ENCODE data around the gene STK38. TPM values are rescaled to one million over a fixed set of nuclear protein-coding genes. Genes with fewer than 3 reads are reported as not detected.

The STK38 gene
- total and polyA plus RNA-seq, 2 of the 13 experiments (the other 11 are each of a cell fraction or from before 2014, with no cell fraction given): 10.3 to 20.7 TPM

DNA sequence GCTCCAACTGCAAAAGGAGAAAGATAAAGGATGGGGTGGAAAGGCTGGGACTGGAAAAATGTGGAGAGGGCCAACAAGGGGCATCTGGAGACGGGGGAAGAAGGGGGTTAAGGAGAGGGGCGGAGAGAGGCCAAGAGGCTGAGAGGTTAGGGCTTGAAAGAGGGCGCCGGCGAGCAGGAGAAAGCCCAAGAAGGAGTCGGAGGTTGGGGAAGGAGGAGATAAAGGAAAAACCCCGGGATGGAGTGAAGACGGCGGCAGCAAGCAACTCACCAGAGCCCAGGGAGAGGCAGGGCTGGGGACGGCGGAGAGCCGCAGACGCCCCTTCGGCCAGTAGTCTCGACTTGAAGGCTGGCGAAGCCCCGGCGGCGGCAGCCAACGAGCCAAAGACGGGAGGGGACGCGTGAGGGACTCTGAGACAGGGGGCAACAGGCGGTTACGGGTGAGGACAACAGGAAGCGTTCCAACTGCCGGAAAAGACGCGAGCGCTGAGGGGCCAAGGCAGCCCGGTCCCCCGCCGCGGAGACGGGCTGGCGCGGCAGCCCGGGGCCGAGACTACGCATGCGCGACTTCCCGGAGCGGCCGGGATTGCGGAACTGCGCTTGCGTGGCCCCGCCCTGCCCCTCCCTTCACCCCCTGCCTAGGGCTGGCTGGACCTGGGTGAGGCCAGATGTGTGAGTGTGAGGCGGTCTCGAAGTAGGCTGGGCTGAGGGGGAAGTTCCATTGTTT lies at the start of gene STK38 (continued):
- TF ChIP-seq HOXA9 (CRISPR knock-in tag; IDR thresholded peaks at IDR 0.05; ENCODE audit: borderline replicate concordance) (no peak), PRMT3 (CRISPR knock-in tag; IDR thresholded peaks at IDR 0.05; ENCODE audit: borderline replicate concordance, low read depth) (0 out of 2 replicates have a peak, but pooled peaks have one; percentile 55), ATM (IDR thresholded peaks at IDR 0.05; ENCODE audit: borderline replicate concordance) (no peak), AHR (CRISPR knock-in tag; IDR thresholded peaks at IDR 0.05) (no peak; the same call in 1 of the 2 replicates), CHD4 (IDR thresholded peaks at IDR 0.05; ENCODE audit: borderline replicate concordance, low read length) (no peak), ARID2 (CRISPR knock-in tag; IDR thresholded peaks at IDR 0.05; ENCODE audit: borderline replicate concordance) (0 out of 2 replicates have a peak, but pooled peaks have one; percentile 52), SCMH1 (CRISPR knock-in tag; IDR thresholded peaks at IDR 0.05; ENCODE audit: borderline replicate concordance) (no peak), NAIF1 (CRISPR knock-in tag; IDR thresholded peaks at IDR 0.05; ENCODE audit: borderline replicate concordance) (peak; percentile 69; the same call in 1 of the 2 replicates), ZNF605 (CRISPR knock-in tag; IDR thresholded peaks at IDR 0.05) (peak; percentile 65; the same call in 1 of the 2 replicates), ZNF615 (CRISPR knock-in tag; IDR thresholded peaks at IDR 0.05; ENCODE audit: borderline replicate concordance) (0 out of 2 replicates have a peak, but pooled peaks have one; percentile 64), ZNF776 (CRISPR knock-in tag; IDR thresholded peaks at IDR 0.05) (peak; percentile 72), ATF7 (IDR thresholded peaks at IDR 0.05) (no peak), ATF7 (CRISPR knock-in tag; IDR thresholded peaks at IDR 0.05) (peak; percentile 29; the same call in 1 of the 2 replicates), ZNF749 (CRISPR knock-in tag; IDR thresholded peaks at IDR 0.05; ENCODE audit: borderline replicate concordance) (0 out of 2 replicates have a peak, but pooled peaks have one; percentile 11), RARG (CRISPR knock-in tag; IDR thresholded peaks at IDR 0.05; ENCODE audit: low read depth) (no peak), CHD2 (IDR thresholded peaks at IDR 0.05; ENCODE audit: low read depth, low read length) (no peak), SP140L (CRISPR knock-in tag; IDR thresholded peaks at IDR 0.05; ENCODE audit: borderline replicate concordance) (no peak)
- TF ChIP-seq, protein P1, sequence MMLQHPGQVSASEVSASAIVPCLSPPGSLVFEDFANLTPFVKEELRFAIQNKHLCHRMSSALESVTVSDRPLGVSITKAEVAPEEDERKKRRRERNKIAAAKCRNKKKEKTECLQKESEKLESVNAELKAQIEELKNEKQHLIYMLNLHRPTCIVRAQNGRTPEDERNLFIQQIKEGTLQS (CRISPR knock-in tag; IDR thresholded peaks at IDR 0.05): no peak; the same call in 1 of the 2 replicates
- TF ChIP-seq, protein P2, sequence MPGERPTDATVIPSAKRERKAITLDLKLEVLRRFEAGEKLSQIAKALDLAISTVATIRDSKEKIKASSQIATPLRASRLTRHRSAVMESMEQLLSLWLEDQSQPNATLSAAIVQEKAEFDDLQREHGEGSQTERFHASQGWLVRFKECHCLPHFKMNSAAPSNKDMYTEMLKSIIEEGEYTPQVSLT (CRISPR knock-in tag; IDR thresholded peaks at IDR 0.05; ENCODE audit: borderline replicate concordance, low read depth): no peak
- TF ChIP-seq, protein P3, sequence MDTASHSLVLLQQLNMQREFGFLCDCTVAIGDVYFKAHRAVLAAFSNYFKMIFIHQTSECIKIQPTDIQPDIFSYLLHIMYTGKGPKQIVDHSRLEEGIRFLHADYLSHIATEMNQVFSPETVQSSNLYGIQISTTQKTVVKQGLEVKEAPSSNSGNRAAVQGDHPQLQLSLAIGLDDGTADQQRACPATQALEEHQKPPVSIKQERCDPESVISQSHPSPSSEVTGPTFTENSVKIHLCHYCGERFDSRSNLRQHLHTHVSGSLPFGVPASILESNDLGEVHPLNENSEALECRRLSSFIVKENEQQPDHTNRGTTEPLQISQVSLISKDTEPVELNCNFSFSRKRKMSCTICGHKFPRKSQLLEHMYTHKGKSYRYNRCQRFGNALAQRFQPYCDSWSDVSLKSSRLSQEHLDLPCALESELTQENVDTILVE (CRISPR knock-in tag; IDR thresholded peaks at IDR 0.05): 0 out of 2 replicates have a peak, but pooled peaks have one; percentile 65
- TF ChIP-seq, protein P4, sequence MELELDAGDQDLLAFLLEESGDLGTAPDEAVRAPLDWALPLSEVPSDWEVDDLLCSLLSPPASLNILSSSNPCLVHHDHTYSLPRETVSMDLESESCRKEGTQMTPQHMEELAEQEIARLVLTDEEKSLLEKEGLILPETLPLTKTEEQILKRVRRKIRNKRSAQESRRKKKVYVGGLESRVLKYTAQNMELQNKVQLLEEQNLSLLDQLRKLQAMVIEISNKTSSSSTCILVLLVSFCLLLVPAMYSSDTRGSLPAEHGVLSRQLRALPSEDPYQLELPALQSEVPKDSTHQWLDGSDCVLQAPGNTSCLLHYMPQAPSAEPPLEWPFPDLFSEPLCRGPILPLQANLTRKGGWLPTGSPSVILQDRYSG (CRISPR knock-in tag; IDR thresholded peaks at IDR 0.05): no peak
- TF ChIP-seq, protein P5, sequence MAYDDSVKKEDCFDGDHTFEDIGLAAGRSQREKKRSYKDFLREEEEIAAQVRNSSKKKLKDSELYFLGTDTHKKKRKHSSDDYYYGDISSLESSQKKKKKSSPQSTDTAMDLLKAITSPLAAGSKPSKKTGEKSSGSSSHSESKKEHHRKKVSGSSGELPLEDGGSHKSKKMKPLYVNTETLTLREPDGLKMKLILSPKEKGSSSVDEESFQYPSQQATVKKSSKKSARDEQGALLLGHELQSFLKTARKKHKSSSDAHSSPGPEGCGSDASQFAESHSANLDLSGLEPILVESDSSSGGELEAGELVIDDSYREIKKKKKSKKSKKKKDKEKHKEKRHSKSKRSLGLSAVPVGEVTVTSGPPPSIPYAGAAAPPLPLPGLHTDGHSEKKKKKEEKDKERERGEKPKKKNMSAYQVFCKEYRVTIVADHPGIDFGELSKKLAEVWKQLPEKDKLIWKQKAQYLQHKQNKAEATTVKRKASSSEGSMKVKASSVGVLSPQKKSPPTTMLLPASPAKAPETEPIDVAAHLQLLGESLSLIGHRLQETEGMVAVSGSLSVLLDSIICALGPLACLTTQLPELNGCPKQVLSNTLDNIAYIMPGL (CRISPR knock-in tag; IDR thresholded peaks at IDR 0.05; ENCODE audit: borderline replicate concordance in 1 of 2, low read depth in 1 of 2): peak; percentile 76 to 92; a peak in 3 of 4 replicates
- TF ChIP-seq, protein P6, sequence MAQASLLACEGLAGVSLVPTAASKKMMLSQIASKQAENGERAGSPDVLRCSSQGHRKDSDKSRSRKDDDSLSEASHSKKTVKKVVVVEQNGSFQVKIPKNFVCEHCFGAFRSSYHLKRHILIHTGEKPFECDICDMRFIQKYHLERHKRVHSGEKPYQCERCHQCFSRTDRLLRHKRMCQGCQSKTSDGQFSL (CRISPR knock-in tag; IDR thresholded peaks at IDR 0.05): 0 out of 2 replicates have a peak, but pooled peaks have one; percentile 17
